NCI-H2029 treated with DMSO at 0.1 percent for 48 hours (cell line): Measurements from ENCODE around the gene MBTD1.
A peak's percentile ranks its signal among the peaks of the same experiment; 100 is the strongest.
"Not testable (repeated sequence)": the region's sequence is repeated elsewhere in the genome, so short reads cannot be mapped to it uniquely, and the experiment has no call there.

Experiments
- DNase-seq: peaks from one replicate; lab custom pipeline; 2025; lab: John Stamatoyannopoulos, UW

Gene MBTD1

GRCh38 chr17:51255673-51256072 lies 4.2 kb downstream of the MBTD1 start:
- DNase-seq = no peak

- no peak for DNase-seq
Observed at GRCh38 chr17:51251010-51251409, 8.8 kb downstream of the MBTD1 start.

DNA sequence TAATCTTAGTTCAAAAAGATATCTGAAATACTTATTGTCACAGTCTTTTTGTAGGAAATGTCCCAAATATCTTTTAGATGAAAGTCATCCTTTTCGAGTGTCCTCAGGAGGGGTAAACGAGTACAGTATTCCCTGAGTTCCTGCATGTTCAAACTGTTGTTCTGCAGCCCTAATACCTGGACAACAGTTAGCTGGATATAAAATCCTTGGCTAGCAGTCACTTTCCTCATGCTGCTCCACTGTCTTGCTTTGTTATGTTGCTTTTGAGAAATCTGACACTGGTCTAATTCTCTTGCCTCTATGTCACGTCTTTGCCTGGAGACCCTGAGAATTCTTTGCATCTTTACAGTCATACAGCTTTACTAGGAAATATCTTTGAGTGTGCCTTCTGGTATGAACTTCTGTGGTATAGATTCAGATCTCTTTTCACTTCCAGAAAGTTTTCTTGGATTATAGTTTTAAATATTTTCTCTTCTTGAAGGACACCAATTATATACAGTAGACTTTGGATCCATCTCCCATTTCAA lies 9.5 kb downstream of the MBTD1 start:
- DNase-seq = no peak

DNA sequence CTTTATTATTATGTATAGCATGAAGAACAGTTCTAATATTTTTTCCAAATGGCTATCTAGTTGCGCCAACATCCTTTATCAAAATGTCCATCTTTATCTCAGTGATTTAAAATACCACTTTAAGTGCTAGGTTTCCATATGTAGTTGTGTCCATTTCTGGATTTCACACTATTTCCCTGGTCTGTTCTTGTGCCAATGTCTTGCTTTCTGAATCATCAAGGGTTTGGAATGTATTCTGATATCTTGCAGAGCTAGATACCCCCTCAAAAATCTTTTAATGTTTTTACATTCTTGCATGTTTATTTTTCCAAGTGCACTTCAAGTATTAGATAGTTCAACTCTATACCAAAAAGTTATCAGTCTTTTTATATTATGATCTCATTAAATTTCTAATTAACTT lies 14.3 kb downstream of the MBTD1 start:
- DNase-seq = no peak

DNA sequence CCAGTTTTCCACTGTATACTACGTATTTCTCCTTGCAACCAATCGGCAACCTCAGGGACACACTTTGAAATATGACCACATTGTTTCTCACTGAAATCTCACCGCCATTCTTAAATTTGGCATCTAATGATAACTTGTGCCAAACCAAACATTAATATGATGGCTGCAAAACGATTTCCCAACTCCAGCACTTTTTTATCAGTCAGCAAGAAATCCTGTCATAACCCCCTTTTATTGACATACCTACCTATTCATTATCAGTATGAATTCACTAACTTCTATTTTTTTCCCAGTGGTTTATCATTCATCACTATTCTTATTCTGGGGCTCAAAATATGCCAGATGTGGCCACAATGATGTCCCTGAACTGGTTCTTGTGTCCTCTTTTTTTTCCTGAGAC lies 15.8 kb downstream of the MBTD1 start:
- DNase-seq = no peak

DNA sequence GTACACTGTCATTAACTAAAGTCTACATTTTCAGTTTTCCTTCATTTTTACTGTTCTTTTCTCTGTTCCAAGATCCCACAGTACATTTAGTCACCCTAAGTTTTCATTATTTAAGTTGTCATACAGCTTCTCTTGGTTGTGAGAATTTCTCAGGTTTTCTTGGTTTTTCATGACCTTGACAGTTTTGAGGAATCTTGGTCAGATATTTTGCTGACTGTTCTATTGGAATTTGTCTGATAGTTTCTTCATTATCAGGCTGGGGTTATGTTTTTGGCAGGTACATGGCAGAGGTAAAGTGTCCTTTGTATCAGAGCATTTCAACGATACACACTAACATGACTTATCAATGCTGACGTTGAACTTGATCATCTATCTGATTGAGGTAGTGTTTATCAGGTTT lies 19.6 kb downstream of the MBTD1 start:
- DNase-seq = no peak

DNA sequence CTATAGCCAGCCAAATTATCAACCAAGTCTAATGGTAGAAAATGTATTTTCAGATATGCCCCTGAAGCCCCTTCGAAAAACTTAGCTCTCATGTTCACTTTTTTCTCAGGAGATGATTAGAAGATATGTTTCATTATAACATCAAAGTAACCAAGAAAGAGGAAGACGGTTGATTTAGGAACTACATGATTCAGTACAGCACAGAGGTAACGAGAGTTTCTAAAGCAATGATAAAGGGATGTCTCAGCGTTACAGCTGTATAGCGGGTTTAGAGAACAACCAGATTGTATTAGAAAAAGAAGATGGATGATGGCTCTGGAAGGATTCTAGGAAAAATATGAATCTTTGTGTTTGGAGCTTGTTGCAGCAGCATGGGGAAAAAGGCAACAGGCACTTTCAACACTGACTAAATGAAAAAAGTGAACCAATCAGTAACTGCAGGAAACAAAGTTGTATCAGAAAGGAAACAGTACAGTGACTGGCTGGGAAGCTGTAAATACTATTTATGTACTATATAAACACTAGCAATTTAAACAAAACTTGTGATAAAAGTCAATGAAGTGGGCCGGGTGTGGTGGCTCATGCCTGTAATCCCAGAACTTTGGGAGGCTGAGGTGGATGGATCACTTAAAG lies 21.5 kb downstream of the MBTD1 start:
- no peak for DNase-seq

- DNase-seq = no peak
Observed at GRCh38 chr17:51234162-51234561, 25.7 kb downstream of the MBTD1 start.

DNA sequence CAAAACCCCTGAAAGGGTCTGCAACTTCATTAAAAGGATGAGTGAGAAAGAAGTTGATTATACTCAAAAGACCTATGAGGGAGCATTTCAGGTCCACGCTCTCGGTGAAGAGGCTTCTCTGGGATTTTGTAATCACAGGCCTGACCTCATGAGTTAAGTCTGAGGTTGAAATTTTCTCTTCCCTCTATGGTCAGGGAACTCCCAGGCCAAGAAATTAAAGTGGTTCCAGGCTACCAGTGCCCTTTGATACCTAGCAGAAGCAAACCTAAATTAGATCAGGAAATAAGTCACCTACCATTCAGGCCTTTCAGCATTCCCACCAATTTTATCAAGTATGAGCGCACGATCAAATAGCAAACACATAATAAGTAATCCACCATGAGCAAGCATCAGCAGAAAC lies 27.9 kb downstream of the MBTD1 start:
- no peak for DNase-seq

GRCh38 chr17:51230306-51230705 lies 29.5 kb downstream of the MBTD1 start:
- DNase-seq = no peak

DNA sequence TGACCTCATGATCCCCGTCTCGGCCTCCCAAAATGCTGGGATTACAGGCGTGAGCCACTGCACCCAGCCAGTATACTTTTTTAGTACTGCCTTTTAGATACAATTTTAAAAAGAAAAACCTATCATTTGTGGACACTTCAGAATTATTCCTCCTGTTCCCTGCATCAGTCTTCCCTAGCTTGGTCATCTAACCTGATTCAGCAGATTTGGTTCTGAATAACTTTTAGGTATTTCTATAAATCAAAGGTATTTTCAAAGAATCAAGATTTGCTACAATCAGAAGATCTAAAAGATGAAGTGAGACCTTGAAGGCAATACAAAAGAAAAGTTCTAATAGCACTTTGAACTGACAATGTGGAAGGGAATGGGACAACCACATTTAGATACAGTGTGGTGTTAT lies 30.0 kb downstream of the MBTD1 start:
- no peak for DNase-seq

- DNase-seq = no peak
Observed at GRCh38 chr17:51228161-51228560, 31.7 kb downstream of the MBTD1 start.

- not testable (repeated sequence) for DNase-seq
Observed at GRCh38 chr17:51225523-51225922, 34.3 kb downstream of the MBTD1 start.

- DNase-seq = no peak
Observed at GRCh38 chr17:51224402-51225262, 35.2 kb downstream of the MBTD1 start.

DNA sequence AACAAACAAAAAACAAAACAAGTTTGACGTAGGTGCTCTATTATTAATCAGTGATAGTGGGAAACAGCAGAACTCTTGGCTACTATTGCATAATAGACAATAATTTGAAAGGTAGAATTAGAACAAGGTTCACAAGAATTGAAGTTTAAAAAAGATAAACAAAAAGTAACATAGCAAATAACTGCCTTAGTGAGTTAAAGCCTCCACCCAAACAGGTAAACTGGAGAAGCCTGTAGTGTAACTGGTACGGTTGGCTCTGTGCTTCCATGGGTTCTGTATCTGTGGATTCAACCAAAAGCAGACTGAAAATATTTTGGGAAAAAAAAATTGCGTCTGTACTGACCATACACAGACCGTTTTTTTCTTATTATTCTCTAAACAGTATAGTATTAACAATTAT lies 38.5 kb downstream of the MBTD1 start:
- DNase-seq = no peak

DNA sequence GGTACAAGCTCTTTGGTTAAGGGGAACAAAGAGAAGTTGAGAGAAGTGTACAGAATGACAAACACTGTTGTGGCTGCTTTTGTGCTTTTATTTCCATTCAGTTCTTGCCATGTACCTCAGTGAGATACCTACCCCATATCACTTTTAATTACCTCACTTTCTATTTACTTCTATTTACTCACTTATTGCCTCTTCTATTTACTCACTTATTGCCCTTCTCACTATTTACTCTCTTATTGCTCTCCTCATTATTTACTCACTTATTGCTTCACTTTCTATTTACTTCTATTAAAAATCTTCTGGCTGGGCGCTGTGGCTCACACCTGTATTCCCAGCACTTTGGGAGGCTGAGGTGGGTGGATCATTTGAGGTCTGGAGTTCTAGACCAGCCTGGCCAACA lies 41.9 kb downstream of the MBTD1 start:
- DNase-seq = peak; percentile 28

DNA sequence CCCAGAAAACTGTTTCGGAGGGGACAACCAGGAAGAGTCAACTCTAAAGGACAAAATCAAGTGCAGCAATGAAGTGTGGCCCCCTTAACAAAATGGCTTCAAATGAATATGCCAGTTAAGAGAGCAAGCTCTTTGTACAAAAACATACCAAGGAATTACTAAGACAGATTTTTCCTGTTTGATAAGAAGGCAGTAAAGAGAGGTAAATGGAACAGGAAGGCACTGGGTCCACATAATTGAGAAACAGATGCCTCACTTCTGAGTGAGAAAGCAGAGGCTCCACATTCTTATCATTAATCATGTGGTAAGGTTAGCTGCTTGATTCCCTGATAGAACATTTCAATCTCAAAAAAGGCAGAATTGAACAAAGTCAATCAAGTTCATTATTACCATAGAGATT lies 44.9 kb downstream of the MBTD1 start:
- DNase-seq = no peak

DNA sequence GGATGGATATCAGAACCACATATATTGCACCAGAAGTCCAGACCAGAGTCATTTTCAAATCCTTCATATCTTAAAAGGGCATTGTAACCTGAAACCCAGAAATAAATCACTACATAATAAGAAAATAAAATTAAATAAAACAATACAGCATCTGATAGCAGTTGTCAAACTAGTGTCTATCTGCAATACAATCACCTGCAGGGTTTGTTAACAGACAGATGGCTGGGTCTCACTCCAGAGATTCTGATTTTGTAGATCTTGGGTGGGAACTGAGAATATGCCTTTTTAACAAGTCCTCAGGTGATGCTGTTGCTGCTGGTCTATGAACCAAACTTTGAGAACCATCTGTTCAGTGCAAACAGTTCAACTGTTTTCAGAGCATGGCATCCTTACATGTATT lies 56.0 kb downstream of the MBTD1 start:
- DNase-seq = no peak

DNA sequence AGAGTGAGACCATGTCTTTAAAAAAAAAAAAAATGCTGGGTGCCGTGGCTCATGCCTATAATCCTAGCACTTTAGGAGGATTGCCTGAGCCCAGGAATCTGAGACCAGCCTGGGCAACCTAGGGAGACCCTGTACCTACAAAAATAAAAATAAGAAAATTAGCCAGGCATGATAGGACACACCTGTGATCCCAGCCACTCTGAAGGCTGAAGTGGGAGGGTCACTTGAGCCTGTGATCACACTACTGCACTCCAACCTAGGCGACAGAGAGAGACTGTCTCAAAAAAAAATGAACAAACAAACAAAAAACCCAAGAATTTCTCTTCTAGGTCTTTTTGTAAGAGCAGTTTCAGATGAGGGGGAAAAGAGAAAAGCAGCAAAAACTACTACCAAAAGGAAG lies 59.0 kb downstream of the MBTD1 start:
- DNase-seq = no peak

DNA sequence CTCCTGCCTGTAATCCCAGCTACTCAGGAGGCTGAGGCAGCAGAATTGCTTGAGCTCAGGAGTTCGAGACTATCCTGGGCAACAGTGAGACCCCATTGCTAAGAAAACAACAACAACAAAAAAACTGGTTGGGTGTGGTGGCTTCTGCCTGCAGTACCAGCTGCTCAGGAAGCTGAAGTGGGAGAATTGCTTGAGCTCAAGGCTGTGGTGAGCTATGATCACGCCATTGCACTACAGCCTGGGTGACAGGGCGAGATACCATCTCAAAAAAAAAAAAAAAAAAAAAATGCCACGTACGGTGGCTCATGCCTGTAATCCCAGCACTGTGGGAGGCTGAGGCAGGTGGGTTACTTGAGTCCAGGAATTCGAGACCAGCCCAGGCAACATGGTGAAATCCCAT lies 59.6 kb downstream of the MBTD1 start:
- no peak for DNase-seq

DNA sequence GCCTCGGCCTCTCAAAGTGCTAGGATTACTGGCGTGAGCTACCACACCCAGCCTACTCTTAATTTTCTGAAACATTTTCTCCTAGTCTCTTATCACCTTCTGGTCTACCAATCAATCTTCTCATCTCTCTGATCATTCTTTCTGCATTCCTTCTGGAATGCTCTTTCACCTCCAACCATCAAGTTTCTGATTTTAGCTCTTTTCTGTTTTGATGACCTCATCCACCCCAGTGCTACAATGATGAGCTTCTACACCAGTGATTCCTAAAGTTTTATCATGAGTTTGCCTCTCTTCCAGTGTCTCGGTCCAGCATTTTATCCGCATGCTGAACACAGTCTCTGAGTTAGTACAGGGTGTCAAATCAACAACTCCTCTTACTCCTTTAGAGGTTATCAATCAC lies 62.1 kb downstream of the MBTD1 start:
- no peak for DNase-seq

GRCh38 chr17:51191895-51192294 lies 68.0 kb downstream of the MBTD1 start:
- no peak for DNase-seq

GRCh38 chr17:51189628-51190027 lies 70.2 kb downstream of the MBTD1 start:
- no peak for DNase-seq

- no peak for DNase-seq
Observed at GRCh38 chr17:51189162-51189561, 70.7 kb downstream of the MBTD1 start.
